HG03039 (cell line): ENCODE measurements around the gene DCTN2.

Experiments used
- ATAC-seq: cut with Tn5 transposase; IDR thresholded peaks from one replicate; pipeline ENCODE4 v1.9.1; 2021; ENCODE audit warnings: mild to moderate bottlenecking, moderate library complexity; ENCODE audit not compliant: unreplicated experiment

DCTN2 gene

DNA sequence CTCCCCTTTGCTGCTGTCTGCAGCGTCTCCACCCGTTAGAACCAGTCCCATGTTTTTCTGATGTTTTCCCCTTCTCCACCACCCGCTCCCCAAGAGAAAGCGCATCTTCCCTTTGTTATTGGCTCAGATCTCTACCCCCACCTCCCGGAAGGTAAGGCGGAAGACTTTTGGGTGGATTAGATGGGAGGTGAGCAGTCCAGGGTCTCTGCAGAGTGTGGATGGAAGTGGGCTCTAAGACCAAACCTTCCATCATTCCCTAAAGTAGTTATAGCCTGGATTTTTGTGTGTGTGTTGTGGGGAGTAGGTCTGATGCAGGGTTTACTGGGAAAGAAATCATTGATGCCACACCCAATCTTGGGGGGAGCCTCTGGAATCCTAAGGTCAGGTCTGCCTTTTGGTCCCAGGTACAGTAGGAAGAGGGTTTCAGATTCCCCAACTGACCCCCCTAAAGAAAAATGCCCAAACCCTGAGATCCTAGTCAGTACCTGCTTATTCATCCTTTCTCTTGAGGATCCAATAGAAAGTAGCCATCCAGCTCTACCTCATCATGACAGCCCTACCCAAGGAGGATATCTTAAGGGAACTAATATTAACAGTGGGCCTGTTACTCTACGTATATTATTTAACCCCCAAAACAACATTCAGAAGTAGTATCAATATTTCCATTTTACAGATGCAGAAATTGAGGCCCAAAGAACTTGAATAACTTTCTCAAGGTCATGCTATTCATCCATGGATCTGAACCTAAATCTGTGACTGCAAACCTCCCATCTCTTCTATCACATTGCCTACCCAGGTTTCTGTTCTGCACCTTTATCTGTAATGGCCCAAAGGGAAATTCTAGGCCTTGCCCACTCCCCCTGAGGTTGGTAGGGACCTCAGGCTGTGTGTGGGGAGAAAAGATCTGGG, 3.9 kb upstream of the DCTN2 start:
- no peak for ATAC-seq

GRCh38 chr12:57549909-57550640, 3.1 kb upstream of the DCTN2 start, which contains the start of gene KIF5A:
Gene KIF5A (plus strand): TSS chr12:57550044. CDS start chr12:57550272, 228 bp downstream.
- no peak for ATAC-seq

DNA sequence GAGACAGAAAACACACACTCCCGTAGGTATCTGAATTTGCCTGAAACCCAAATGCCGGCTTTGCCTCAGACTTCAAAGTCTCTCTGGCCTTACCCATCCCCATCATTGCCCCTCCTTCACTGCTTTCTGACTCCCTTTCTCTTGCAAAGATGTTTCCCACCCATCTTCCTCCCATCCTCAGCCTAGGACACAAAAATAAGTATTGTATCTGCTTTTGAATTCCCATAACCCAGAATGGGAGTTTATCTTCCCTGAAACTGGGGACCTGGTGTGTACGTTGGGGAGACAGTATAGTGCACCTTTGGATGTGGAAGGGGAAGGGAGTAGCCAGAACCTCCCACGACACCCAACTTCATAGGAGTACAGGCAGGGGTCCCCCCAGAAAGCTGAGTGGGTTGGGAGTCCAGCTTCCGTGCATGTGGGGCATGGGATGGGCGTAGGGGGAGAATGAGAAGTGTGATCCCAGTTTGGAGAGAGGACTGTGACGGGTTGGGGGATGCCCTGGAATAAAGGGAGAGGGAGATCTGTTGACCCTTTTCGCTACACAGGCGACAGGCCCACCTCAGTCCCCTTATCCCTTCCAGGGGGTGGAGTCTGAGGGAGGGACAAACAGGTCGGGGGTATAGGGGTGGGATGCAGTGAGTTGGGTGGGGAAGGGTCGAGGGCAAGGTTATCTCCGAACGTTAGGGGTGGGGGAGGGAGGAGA, 2.4 kb upstream of the DCTN2 start:
- ATAC-seq = no peak

DNA sequence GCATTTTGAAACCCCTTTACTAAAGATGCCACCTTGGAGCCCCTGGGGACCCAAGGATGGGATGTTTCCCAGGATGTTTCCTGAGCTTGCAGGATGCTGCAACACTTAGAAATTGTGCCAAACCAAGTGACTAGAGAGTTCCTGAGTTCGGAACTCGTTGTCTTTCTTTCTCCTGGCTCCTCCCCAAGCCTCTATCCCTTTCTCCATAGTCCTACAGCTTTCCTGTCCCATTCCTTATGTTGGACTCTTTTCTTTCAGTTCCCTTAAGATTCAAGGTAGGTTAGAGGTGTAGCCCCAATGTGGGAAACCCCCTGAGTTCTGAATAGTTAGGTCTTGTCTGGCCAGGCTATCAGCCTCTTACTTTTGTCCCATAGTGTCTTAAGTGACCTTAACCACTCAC, 1.5 kb upstream of the DCTN2 start:
- ATAC-seq = no peak

GRCh38 chr12:57548013-57548315, 972 bp upstream of the DCTN2 start:
- no peak for ATAC-seq

GRCh38 chr12:57547288-57548012, 458 bp upstream of the DCTN2 start:
- ATAC-seq = no peak

- no peak for ATAC-seq
These were observed 1.1 kb downstream of the DCTN2 start for GRCh38 chr12:57545809-57546437.

- ATAC-seq = no peak
These were observed 3.4 kb downstream of the DCTN2 start for GRCh38 chr12:57543581-57543980.

GRCh38 chr12:57541717-57542116, 5.3 kb downstream of the DCTN2 start:
- ATAC-seq = no peak

DNA sequence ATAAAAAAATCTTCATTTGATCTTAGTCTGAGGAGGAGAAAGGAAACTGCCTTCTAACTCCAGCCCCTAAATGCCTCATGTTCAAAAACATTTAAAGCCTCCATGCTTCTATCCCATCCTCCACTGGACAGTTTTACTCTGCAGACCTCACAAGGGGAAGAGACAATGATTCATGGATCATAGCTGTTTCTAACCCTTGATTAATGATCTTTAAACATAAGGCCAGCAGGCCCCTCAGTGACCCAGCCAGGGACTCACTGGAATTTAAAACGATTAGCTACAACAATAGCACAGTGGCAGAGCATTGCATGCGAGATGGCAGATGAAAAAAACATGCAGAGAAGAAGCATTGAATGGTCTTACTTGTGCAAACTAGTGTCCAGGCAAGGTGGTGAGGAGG, 6.0 kb downstream of the DCTN2 start:
- ATAC-seq = no peak

DNA sequence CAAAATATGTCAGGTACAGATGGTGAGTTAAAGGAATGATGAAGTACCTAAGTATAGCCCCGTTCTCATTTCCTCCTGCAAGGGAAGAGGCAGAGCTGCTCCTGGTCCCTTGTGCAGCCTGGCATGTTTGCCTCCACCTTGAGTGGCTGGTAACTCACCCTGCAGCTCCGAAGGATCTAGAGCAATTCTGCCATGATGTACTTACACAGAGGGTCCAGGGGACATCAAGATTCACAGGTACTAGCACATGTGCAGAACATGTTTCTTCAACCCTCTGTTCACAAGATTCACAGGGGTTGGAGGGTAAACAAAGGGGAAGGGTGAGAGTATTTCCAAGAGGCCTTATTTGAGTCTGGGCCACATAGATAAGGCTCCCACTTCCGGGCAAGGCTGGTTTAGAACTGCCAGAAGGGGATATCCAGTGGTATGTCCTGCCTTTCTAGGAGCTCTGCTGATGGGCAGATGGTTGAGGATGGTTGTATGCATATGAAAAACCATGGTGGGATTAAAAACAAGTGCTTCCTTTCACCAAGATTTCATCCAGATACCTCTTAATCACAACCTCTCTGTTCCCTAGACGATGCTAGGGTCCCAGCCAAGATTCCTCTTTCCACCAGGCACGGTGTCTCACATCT, 7.7 kb downstream of the DCTN2 start:
- no peak for ATAC-seq

DNA sequence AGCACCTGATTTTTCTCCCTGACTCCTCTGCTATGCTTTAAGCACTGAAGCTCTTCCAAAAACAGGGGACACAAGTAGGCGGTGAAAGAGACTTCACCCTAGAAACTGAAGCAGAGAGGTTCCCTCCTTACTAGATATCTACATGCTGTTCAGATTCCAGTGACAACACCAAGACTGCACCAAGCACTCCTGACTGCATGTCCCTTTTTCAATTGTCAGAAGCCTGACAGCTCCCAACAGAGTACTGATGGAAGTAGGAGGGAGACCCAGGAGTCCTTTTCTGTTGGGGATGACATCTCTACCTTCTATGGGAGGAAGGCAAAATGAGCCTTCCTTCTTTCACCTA, 10.4 kb downstream of the DCTN2 start:
- no peak for ATAC-seq

- ATAC-seq = no peak
These were observed 11.0 kb downstream of the DCTN2 start for GRCh38 chr12:57535764-57536596.

DNA sequence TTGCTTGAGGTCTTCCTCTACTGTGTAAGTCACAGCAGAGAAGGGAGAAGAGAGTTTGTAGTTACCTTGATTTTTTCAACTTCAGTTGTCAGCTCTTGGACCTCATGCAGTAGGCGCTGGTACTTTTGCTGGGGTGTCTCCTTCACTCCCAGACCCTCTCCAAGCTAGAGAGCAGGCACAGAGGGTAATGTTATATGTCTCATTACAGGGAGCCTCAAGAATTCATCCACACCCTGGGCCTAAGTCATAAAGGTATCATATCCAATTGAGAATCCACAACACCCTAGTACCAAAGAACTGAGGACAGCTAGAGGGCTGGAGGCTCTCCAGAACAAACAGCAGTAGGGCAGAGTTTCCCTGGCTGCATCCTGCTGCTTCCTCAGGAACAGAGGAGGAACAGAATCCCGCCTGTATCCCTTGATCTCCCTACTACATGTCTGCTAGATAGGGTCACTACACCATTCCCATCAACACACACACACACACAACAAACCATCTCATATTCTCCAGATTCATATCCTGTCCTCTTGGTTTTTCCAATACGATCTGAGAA, 11.9 kb downstream of the DCTN2 start:
- ATAC-seq = no peak

DNA sequence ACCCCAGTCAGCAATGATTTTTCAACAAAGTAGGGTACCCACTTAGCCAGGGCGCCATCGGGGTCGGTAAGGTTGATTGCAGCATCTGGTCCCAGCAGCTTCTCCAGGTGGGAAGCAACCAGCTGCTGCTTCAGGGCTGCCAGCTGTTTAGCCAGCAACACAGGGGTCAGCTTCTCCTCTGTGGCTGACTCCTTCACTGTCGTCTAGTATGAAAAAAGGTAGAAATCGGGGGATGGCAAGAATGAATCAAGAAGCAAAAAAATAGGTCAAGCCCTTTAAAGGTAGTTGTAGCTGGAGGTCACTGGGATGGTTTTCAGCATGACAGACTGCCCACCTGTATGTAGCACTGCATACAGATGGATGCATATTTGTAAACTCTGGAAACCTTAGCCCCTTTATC, 12.7 kb downstream of the DCTN2 start:
- ATAC-seq = no peak

DNA sequence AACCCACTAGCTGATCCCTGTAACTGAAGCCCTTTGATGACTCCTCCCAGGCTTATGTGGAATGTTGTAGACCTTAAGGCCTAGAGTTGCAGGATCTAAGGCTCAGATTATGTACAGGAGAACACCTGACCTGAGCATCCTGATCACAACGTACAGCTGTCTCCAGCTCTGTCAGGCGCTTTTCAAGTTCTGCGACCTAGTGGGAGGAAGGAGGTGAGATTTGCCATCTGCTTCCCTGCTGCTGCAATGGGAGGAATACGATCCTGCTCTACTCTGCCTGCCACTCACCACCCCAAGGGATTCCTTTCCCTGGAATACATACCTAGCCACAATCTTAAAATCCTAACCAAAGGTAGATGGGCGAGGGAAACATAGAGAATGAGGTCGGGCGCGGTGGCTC, 13.9 kb downstream of the DCTN2 start:
- no peak for ATAC-seq

- ATAC-seq = no peak
These were observed 15.2 kb downstream of the DCTN2 start for GRCh38 chr12:57531836-57532235.

DNA sequence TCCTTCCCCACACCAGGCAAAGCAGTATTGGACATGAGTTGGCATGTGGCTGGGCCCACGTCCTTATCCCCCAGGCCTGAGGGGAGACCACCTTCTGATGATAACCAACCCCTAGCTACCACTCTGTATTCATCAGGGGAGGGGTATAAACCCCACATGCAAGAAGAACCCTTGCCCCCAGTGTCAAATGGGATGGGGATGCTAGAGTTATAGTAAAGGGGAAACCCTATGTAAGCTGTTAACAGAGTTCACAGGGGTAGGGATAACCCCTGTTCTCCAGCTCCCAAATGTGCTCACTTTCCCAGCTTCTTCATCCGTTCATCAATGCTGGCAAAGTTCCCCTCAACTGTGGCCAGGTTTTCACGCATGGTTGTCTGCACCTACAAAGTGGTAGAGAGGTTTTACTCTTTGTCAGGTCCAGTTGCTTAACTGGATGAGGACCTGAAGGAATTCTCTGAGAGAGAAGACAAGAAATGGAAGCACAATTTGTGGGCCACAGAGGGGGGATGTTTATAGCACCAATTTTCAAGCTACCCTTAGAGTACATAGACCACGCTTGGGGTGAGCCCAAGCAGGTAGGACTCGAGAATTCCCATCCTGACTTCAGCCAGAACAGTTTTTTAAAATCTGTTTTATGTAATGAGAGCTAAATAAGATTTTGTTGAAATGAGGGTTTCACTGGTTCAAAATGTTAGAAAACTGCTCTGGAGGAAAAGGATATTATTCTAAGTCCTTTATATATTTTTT, 16.4 kb downstream of the DCTN2 start:
- no peak for ATAC-seq
